IPS DF 4.7 (cell line): Measurements from ENCODE around the gene CFAP61.
"Not testable (repeated sequence)": the region's sequence is repeated elsewhere in the genome, so short reads cannot be mapped to it uniquely, and the experiment has no call there.

Experiments
- DNase-seq: peaks from one replicate; pipeline ENCODE4 v3.0.0-alpha.2; 2013; ENCODE audit warnings: low spot score; ENCODE audit errors: extremely low read depth

The CFAP61 gene, protein sequence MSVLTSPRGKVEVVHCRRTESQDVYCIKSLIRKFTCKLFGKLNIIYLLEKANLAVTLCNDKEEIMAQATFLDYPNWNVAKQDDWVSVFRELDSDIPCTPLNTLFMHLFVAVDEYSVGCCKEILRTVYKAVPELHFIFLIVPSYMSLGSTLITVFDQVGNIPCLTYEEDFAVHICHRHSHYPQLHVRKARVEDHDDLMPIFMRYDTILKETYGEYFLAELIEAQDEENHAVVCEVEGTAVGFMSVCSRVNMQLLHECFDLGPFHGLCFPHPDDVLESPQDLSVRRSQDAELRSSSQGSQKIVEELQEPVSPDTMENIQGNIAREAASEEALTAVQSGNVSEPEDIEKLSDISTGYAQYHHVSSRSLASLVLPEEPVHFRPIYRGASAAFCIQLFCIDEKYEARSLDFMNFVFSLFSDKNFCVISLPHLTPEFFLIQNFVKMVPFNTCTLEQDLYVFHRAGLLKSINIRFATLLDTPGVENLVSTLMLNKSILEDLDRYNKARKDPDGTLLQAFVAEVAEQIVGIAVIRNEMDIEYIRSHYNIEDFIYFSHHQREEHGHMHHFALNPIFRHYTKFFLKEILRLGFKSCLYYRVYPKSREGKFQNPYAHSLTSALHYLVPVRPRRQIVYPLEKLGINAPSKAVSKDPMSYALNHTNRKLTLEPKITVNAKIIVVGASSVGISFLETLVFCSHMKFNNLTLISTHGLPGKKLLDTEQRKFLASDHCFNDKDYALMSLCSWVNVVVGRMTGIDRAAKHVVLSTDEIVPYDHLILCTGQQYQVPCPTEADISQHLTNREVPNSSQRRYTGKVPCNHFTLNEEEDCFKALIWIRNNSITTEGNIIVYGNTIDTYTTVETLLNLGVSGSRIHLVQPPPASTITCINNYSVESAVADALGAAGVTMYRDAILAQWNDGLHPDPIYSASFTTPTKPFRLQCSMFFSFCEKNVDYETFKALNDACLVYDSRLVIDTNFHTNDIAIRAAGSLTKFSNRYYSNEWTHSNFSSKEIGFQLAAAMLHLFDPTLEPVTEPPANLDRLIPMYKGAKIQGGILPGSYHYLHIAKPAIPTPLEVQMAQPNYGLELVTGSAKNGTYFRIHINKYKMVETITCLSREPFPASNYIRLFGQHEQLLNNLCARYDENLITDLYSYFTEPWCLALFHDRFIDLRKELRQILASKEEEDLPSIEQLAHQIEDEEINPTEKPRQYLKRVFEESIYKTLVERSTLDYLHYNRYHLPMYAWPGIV

DNA sequence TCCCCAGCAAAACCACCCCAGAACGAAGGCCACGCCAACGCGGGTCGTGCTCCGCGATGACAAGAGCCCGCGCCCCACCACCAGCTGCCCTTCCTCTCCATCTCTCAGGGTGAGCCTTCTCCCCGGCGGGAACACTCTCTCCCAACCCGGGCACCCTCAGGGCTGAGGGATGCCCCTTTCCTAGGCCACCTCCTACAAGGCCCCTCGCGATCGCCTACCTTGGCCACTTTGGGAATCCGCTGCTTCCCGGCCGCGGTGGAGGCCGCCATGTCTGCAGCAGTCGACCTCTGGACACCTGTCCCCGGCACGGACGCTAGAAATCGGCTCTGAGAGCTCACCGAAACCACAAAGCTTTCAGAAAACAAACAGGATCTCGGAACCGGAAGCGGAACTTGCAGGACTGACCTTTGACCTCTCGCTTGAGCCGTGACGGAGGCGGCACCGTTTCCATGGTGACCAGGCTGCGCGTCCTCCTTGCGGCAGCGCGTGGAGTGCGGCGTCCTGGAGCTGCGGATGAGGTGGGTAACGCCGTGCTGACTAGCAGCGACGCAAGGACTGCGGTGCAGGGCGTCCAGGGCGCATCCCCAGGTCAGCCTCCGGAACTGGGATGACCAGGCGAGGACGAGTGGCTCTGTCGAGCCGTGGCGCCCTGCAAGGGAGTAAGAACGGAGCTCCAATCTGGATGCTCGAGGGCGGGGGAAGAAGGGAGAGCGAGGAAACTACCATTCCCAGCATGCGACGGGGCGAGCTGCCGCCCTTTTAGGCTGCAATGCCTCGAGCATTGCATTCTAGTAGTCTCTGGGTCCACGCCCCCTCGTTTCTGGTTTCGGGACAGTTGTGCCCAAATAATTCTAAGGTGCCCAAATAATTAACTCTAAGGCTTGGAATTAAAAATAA is at the start of gene CFAP61, which contains the start of gene CRNKL1:
Gene CFAP61, plus strand, starts transcription at position 459 of the 897 bp plus-strand sequence. CDS start 4,122 bp downstream, outside the sequence.
Gene CRNKL1, minus strand, starts transcription at position 393 of the 897 bp plus-strand sequence. Its CDS starts 124 bp downstream, at position 269.
- DNase-seq, result peak; percentile 94

GRCh38 chr20:20003031-20003954 is 49.0 kb upstream of the CFAP61 start:
- no peak for DNase-seq

GRCh38 chr20:20003955-20004322 is 48.4 kb upstream of the CFAP61 start:
- not testable (repeated sequence) for DNase-seq

GRCh38 chr20:20005342-20005741 is 47.0 kb upstream of the CFAP61 start:
- DNase-seq, result no peak

GRCh38 chr20:20009784-20010253 is 42.5 kb upstream of the CFAP61 start:
- DNase-seq, result no peak

- DNase-seq, result no peak
Measured at GRCh38 chr20:20010639-20011500, 41.5 kb upstream of the CFAP61 start.

DNA sequence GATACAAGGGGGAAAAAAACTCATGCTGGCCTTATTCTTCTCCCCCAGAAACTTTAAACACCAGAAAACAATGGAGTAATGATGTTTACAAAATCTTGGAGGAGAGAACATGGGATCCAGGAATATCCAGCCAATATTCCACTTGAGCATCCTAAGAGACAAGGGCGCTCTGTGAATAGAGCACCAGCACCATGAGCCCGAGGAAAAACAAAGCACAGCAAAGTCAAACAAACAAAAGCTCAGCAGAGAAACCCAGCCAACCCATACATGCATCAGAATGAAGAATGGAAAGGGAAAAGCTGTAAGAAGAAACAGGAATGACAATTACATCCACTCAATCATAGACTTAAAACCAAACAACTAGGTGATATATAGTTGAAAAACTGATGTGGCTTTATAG is 39.8 kb upstream of the CFAP61 start:
- no peak for DNase-seq

GRCh38 chr20:20014659-20015058 is 37.7 kb upstream of the CFAP61 start:
- DNase-seq, result no peak

DNA sequence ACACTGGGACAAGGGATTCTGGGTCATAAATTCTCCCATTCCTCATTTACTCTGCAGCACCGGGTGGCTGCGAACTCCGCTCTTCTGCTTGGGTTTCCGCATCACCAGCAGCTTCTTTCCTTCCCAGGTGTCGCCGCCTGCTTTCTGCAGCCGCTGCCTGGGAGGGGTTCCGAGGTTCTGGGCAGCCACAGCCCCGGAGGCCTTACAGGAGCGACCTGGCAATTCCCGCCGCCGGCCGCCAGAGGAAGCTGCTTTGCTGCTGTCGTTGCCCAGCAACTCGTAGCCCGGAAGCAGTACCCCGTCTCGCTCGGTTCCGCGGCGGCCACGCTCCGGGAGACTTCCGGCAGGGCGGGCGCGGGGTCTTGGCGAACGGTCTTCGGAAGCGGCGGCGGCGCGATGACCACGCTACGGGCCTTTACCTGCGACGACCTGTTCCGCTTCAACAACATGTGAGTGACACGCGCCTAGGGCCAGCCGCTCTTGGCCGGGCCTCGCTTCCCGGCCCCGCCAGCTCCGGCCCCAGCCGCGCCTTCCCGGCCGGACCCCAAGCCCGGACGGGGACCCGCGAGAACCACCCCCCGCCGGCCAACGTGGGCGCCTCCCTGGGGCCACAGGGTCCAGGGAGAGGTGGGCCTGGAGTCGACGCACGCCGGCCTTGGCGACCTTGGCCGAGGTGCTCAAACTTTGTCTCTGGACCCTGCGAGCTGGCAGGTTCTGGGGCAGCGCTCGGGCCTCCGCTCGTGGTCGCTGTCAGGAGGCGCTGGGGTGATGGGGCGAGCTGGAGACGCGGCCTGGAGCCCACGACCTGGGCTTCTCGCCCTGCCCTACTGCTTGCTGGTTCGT is 35.1 kb upstream of the CFAP61 start, which contains the start of gene NAA20:
Gene NAA20, plus strand, starts transcription at position 362 of the 843 bp plus-strand sequence. Its CDS starts 35 bp downstream, at position 397.
- peak; percentile 78 for DNase-seq

GRCh38 chr20:20017844-20018185 is 34.5 kb upstream of the CFAP61 start:
- no peak for DNase-seq

DNA sequence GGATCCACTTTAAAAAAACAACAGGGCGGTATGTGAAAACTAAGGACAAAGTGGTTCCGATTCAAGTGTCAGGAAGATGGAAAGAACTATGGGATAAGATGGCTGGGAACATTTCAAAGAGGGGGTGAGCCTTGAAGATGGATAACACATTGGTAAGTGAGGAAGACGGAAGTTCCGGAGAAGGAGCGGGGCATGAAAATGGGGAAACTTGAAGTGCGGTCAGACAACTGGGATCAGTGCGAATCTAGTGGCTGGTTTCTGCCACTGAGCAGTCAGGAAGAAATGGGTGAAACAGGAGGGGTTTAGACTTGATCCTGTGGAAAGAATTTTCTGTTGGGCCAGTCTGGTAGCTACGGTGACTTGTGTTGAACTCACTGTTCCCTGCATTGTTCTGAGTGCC is 34.0 kb upstream of the CFAP61 start:
- no peak for DNase-seq

GRCh38 chr20:20019123-20019522 is 33.2 kb upstream of the CFAP61 start:
- no peak for DNase-seq

DNA sequence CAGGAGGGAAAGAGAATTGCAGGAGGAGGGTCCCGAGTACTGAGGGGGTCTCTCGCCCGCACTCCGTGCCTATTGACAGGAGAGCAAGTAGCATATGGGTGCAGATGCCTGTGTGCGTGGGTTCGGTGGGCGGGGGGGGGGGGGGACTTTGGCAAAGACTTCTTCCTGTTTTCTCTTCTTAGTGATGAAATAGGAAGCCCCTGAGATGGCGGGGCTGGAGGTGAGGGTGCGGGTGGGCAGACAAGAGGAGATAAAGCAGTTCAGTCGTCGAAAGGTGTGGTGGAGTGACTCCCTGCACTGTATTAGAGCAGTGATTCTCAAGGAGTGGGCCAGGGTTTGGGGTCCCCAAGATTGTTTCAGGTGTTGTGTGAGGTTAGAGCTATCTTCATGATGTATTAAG is 31.4 kb upstream of the CFAP61 start:
- no peak for DNase-seq

GRCh38 chr20:20021835-20022234 is 30.5 kb upstream of the CFAP61 start:
- DNase-seq, result no peak

GRCh38 chr20:20022498-20022897 is 29.8 kb upstream of the CFAP61 start:
- no peak for DNase-seq

DNA sequence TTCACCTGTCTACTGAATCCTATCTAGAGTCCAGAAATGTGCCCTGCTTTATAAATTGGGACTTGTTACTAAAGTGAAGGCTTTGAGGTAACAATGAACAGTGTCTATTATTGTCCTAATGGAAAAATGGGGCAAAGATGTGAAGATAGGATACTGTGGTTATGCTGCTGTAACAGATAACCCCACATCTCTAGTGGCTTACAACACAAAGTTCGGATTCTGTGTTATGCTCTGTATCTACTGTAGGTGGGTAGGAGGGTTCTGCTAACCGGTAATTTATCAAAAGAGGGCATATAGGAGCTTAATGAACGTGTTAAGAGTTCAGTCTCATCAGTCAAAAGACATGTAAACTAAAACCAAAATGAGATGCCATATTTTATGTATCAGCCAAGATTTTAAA is 28.9 kb upstream of the CFAP61 start:
- no peak for DNase-seq

GRCh38 chr20:20024942-20025341 is 27.4 kb upstream of the CFAP61 start:
- DNase-seq, result no peak
